HG03342 (cell line): ENCODE measurements around the gene EBPL.

Experiments
- ATAC-seq: cut with Tn5 transposase; IDR thresholded peaks from one replicate; pipeline ENCODE4 v1.9.1; 2021; ENCODE audit warnings: mild to moderate bottlenecking, moderate library complexity; ENCODE audit not compliant: unreplicated experiment

Gene EBPL

DNA sequence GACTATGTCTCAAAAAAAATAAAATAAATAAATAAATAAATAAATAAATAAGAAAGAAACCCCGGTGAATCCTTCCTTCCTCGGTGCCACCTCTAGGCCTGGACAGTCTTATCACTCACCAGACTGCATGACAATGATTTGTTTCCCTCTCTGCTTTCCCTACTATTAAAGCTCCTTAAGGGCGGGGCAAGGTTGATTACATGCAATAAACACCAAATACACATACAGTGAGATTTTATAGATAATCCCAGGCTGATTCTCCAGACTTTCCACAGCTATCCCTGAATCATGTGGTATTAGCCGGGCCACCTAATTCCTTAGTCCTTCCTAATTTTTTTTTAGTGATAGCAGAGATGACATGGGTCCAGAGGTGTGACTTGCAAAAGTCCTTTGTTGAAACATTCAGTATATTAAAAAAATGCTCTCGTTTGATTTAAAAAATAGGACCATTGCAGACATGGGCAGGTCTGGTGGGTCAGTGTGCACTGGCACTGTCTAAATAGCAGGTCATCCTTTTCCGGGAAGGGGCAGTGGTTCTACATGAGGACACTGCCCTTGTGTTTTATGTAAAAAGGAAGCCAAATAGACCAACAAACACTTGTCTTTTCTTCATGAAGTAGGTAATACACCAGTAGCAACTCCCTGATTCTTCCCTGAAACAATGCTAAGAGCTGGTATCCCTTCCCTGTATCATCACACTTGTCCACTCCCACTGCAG lies 14.5 kb downstream of the EBPL start:
- ATAC-seq = no peak

DNA sequence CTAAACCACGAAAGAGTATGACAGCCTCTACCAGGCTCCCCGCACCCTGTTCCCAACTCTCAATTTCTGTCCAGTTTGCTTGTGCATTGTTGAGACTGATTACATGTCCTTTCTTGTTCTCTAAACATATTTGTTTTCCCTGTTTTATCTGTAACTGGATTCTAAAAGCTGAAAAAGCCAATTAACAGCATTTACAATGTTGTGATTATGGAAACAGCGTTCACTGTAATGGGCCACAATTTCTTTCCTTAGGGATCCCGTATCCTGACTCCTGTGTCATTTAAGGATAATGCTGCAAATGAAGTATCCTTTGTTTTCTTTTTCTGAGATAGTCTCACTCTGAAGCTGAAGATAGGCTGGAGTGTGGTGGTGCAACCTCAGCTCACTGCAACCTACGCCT lies 20.5 kb downstream of the EBPL start:
- no peak for ATAC-seq

- no peak for ATAC-seq
These were observed 21.5 kb downstream of the EBPL start for GRCh38 chr13:49669735-49670309.

GRCh38 chr13:49667773-49668172 lies 23.5 kb downstream of the EBPL start:
- no peak for ATAC-seq

DNA sequence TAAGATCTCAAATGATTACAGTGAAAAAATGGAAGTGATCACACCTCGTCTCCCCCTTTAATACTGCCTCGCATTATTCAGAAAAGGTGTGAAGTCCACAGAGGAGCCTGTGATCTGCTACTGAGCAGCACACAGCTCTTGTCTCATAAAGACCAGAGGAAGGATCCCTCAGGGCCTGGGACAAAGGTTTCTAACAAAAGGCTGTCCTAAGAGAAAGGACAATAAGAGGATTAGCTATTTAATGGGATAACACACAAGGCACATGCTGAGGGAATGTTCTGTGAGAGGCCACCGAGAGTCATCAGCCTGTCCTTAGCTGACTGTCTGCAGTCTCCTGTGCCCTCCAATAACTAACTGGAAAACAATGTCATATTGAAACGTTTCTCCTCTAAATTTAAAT lies 26.7 kb downstream of the EBPL start:
- no peak for ATAC-seq

- ATAC-seq = no peak
These were observed 34.0 kb downstream of the EBPL start for GRCh38 chr13:49657241-49657641.

- ATAC-seq = no peak
These were observed 35.4 kb downstream of the EBPL start for GRCh38 chr13:49655906-49656305.

- ATAC-seq = no peak
These were observed 37.3 kb downstream of the EBPL start for GRCh38 chr13:49654011-49654410.

GRCh38 chr13:49653478-49653877 lies 37.8 kb downstream of the EBPL start:
- ATAC-seq = no peak

GRCh38 chr13:49652355-49653305 lies 38.7 kb downstream of the EBPL start:
- ATAC-seq = no peak

DNA sequence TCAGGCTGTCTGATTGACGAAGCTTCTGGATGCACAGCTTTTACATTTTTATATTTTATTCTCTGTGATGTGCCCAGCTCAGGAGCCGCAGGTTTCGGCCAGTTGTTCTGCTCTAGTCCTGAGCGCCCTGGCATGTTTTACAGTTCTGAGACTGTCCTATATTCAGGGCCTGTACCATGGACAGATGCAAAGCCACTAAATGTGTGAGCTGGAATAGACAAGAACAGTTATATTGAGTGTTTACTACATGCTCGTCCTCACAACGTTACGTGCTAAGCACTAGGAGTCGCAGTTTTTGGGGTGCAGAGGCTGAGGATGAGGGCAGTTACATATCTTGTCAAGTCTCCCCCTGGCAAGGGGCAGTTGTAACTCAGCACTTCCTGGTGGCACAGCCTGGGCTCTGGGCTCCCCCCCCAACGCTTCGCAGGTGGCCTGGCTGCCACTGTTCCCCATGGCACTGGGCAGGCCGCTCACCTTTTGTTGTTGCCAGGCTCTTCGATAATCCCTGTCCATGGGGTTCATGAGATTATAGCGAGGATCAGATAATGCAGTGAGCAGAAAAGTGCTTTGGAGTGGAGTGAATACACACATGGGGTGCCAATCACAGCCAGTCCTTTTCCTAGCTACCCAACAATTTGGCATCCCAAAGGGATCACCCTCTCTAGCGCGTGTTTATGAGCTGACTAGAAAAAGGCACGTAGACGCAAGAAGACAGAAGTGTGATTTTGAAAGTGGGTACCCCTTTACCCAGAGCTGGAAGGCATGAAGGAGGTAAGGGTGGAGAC lies 39.5 kb downstream of the EBPL start:
- no peak for ATAC-seq

GRCh38 chr13:49649963-49650312 lies 41.3 kb downstream of the EBPL start:
- no peak for ATAC-seq

DNA sequence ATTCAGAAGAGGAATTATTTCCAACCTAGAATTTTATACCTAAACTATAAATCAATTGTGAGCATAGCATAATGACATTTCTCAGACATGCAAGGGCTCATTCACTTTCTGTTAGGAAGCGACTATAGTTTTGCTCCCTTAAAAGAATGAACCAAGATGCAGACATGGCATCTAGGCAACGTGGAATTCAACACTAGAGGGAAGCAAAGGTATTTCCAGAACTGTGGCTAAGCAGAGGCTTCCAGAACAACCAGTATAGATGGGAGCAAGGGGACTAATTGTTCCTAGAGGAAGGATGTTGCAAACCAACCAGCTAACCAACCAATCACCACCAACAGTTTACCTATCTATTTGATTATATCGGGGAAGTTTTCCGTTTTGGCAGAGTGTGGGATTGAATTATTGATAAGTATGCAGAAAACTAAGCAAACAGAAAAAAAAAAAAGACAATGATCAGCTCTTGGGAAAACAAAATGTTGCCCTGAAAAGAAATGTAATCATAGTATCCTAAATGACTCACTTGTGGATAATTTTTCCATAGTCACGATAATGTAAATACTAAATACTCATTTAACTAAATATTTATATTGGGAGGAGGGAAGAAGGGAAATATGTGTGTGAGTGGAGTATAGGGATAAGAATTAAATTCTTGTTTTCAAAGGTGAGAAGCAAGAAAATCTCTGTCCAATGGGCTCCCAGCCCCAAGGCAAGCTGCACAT lies 41.9 kb downstream of the EBPL start:
- no peak for ATAC-seq

DNA sequence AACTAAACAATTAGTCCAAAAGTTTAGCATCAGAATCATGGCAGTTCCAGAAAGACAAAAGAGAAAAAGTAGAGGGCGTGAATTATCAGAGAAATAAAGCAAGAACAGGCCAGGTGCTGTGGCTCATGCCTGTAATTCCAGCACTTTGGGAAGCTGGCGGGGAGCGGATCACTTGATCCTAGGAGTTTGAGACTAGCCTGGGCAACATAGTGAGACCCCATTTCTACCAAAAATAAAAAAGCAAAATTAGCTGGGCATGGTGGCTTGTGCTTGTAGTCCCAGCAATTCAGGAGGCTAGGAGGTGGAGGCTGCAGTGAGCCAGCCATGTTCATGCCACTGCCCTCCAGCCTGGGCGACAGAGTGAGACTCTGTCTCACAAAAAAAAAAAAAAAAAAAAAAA lies 44.6 kb downstream of the EBPL start:
- no peak for ATAC-seq

GRCh38 chr13:49645451-49645850 lies 45.8 kb downstream of the EBPL start:
- no peak for ATAC-seq

DNA sequence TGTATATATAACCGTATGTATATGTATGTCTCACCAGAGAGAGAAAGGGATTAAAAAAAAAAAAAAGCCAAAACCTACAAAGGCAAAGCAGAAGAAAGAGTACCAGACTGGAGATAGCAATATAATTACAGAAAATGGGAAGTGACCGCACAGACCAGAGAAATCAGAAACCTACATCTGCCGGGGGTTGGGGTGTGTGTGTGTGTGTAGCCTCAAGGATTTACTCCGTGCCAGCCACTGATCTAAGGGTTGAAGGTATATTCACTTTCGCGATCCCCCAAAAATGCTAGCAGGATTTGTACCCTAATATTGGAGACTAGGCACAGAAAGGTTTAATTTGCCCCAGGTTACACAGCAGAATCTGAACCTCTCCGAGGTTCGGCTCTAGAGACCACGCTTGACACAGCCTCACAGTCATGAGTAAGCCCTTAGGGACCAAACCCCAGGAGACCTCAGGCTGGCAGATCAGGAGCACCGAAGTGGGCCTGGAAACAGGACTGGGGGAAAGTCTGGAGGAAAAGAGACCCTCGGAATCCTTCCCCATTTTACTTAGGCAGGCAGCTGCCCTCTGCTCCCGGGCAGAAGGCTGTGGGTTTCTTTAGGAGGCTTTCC lies 48.1 kb downstream of the EBPL start:
- ATAC-seq = peak; percentile 53

- ATAC-seq = no peak
These were observed 49.4 kb downstream of the EBPL start for GRCh38 chr13:49641801-49642291.

DNA sequence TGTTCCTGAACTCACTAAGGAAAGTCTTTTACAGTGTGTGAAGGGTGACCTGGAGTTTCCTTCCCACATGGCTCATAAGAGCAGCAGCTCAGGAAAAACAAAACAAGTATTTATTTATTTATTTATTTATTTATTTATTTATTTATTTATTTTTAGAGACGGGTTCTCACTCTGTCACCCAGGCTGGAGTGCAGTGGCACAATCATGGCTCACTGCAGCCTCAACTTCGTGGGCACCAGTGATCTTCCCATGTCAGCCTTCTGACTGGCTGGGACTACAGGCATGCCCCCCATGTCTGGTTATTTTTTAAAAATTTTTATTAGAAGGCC lies 52.6 kb downstream of the EBPL start:
- ATAC-seq = no peak

GRCh38 chr13:49638030-49638743 lies 53.1 kb downstream of the EBPL start:
- ATAC-seq = no peak
